GM18499 (cell line): ENCODE measurements around the gene GARNL3.

Experiments
- ATAC-seq: cut with Tn5 transposase; IDR thresholded peaks from one replicate; pipeline ENCODE4 v1.9.1; 2021; ENCODE audit warnings: moderate number of reproducible peaks; ENCODE audit not compliant: insufficient read depth, unreplicated experiment

The GARNL3 gene

DNA sequence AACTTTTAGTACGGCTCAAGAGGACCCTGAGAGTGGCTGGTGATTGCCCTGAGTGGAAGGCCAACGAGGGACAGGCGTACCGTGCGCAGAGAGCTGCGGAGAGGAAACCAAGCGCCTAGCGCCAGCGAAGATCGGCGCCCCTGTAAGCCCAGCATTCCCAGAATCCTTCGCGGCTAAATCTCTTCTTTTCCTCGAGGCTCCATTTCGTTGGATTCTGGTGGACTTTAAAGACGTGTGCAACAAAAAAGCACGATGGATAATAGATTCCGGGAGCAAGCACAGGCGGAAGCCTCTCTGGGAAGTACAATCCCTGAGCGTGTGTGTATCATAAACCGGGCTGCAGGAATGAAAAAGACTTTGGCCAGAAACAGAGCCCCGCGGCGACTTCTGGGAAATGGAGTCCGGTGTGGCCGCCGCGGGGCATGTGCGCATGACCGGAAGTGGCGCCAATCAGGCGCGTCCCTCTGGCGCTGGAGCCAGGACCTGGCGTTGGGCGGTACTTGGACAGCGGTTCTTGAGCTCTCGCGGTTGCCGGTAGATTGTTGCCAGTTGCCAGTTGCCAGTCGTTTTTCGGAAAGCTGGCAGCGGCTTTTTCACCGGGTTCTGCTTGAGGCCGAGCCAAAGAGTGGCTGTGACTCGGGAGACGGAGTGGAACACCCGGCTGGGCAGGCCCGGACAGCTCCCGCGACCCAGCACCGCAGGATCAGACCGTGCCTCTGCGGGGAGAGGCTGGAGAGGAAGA lies 159.5 kb downstream of the GARNL3 start, which contains the start of gene ZNF79:
Gene ZNF79, plus strand, starts transcription at position 449 of the 742 bp plus-strand sequence. CDS start 406 bp downstream, outside the sequence.
- ATAC-seq = no peak

DNA sequence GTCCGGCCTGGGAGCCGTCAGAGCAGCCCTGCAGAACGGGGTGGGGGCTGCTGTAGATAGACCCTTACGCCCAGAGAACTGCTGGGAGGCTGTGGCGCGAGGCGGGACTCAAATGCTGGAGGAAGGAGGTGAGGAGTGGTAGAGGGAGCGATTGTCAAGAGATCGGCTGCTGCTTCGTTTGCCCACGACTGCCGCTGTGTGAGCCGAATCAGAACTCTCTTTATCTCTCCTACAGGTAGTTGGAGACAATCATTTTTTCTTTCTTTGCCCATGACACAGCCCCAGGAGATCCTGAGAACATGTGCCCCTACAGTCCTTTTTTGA lies 160.1 kb downstream of the GARNL3 start:
- ATAC-seq = no peak

DNA sequence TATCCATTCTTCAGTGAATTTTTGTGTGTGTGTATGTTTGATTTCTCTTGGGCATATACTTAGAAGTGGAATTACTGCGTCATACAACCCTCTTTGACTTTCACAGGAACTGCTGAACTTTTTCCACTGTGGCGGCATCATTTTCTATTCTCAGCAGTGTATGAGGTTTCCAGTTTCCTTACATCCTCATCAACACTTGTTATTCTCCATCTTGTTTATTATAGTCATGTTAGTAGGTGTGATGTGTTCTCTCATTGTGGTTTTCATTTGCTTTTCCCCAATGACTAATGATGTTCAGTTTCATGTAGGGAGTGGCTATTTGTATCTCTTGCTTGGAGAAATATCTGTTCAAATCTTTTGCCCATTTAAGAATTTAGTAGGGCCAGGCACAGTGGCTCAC lies 162.2 kb downstream of the GARNL3 start:
- ATAC-seq = no peak

DNA sequence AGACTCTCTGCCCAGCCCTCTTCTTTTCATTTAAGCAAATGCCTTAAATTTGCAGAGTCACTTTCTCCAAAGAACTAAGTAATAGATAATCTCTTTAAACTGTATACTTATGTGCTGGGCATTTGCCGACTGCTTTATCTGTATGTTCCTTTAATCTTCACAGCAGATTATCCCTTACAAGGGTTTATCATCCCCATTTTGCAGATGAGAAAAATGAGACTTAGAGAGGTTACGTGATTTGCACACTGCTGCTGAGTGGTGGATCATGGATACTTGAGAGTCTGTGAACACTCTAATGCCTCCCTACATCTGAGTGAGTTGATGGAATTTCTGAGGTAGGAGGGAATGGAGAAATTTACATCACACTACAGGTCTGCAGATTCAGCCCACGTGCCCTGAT lies 163.8 kb downstream of the GARNL3 start:
- no peak for ATAC-seq

DNA sequence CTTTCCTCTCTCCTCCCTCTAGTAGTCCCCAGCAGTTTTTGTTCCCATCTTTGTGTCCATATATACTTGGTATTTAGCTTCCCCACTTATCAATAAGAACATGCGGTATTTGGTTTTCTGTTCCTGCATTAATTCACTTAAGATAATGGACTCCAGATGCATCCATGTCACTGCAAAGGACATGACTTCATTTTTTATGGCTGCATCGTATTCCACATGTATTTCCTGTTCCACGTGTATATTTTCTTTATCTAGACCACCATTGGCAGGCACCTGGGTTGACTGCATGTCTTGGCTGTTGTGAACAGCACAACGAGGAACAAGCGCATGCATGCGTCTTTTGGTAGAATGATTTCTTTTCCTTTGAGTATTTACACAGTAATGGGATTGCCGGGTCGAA lies 165.8 kb downstream of the GARNL3 start:
- ATAC-seq = no peak

DNA sequence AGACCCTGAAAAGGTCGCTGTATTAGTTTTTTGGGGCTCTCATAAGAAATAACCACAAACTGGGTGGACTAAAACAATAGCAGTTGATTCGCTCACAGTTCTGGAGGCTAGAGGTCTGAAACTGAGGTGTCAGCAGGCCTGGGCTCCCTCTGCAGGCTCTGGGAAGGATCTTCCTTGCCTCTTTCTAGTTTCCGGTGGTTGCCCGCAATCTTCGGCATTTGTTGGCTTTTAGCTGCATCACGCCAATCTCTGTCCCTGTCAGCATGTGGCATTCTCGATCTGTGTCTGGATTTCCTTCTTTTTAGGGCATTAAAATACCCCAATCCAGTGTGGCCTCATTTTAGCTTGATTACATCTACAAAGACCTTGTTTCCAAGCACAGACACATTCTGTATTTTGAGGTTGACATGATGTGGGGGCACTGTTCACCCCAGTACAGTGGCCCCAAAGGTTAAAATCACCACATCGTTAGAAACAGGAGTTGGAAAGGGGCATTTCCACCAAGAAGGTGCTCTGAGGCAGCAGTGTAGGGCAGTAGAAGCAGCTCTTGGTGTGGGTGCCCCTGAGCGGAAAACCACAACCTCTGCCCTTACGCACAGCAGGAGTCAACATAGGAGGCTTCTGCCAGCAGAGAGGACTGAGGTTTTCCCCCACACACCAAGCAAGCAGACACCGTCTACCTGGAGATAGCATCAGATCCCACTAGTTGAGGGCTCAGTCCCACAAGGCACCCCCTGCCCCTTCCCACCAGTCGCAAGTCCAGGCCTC lies 173.1 kb downstream of the GARNL3 start:
- ATAC-seq = no peak

DNA sequence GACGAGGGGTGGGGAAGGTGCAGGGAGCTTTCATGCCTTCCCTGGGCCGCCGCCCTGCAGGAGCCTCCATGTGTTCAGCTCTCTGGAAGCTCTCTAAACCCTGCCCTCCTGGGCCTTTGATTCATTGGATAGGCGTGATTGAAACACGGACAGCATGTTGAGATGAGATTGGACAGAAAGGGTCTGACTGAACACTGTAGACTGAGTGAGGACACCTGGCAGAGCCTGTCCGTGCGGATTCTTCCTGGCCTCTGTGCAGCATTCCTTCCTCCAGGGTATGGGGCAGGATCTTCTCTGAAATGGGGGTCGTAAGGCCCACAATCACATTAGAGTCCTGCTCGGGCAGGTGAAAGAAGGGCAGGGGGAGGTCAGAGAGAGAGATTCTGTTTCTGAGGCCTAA lies 173.8 kb downstream of the GARNL3 start:
- ATAC-seq = no peak
